Activated CD4-positive, alpha-beta T cell treated with anti-CD3 and anti-CD28 coated beads for 4 hours (primary cell): Measurements from ENCODE around the gene CHDH.

Experiments used
- DNase-seq, 2 donors: peaks; one replicate each; pipeline ENCODE4 v3.0.0-alpha.2; 2020

The CHDH gene, protein sequence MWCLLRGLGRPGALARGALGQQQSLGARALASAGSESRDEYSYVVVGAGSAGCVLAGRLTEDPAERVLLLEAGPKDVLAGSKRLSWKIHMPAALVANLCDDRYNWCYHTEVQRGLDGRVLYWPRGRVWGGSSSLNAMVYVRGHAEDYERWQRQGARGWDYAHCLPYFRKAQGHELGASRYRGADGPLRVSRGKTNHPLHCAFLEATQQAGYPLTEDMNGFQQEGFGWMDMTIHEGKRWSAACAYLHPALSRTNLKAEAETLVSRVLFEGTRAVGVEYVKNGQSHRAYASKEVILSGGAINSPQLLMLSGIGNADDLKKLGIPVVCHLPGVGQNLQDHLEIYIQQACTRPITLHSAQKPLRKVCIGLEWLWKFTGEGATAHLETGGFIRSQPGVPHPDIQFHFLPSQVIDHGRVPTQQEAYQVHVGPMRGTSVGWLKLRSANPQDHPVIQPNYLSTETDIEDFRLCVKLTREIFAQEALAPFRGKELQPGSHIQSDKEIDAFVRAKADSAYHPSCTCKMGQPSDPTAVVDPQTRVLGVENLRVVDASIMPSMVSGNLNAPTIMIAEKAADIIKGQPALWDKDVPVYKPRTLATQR

DNA sequence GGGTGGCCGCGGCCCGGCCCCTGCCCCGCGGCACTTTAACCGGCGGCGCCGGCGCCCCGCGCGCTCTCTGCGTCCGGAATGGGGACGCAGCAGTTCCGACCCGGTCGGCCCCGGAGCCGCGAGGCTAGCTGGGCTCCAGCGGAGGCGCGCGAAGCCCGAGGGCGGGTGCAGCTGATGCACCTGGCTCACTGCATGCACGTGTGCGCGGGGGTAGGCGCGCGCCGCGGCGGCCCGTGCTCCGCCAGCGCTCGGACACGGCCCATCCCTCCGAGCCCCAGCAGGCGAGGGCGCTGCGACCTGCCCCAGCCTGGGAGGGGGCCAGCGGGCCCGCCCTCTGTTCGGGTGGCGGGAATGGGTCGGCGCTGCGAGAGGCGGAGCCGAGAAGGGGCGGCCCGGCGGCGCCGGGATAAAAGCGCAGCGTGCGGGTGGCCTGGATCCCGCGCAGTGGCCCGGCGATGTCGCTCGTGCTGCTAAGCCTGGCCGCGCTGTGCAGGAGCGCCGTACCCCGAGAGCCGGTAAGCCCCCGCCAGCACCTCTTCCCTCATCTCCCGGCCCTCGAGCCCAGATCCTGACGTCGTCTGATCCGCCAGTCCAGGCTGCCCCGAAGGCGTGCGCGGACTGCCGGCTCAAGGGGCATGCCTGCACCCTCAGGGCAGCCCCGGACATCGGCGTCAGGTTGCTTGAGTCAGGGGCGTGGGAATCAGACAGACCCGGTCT, at the start of gene CHDH, which contains the start of gene IL17RB:
TSS of gene CHDH (minus strand) at position 286 of the 717 bp plus-strand sequence. CDS start 22,411 bp downstream, outside the sequence.
TSS of gene IL17RB (plus strand) at position 435 of the 717 bp plus-strand sequence. CDS start at position 456, 21 bp downstream.
- no peak for DNase-seq

DNA sequence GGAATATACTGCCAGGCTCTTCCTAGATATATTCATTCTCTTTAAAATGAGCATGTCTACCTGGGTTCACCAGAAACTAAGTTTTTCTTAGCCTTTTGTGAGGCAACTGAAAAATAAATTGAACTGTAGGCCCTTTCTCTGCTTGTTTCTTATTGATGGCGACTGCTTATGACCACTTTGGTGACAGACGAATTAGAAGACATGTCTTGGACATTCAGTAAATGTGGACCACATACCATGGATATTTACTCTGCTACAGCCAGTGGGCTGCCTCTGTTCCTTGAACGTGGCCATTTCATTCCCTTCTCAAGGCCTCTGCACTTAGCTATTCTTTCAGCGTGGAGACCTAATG, 46.0 kb upstream of the CHDH start:
- no peak for DNase-seq

DNA sequence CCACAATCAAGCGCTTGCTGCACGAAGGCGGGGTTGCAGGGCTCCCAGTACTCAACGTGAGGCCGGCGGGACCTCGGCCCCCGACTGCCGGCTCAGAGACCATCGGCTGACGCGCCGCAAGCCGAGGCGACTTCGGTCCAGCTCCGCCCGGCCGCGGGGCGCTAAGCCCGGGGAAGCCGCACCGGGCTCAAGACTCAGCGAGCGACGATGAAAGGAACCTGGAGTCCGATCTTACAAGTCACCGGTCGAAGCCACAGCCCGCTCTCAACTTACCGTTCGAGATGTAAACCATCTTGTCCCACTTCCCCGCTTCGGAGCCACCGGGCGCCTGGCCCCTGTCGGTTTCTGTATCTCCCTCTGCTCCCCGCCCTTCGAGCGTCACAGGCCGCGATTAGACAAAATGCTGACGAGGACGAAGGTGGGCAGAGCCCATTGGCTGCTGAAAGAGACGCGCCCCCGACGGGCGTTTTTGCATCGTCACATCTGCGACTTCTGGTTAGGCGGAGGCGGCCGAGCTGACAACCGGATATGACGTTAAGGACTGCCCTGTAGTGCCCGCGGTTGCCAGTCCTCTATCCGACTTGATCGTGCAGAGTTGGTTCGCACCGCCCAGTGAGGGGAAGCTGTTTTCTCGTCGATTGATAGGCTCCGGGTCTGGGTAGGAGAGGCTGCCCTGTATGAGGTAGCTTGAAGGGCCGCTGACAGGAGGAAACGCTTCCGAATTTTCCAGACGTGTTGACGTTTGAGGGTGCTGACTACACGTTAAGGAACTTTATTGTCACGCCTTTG, 45.5 kb upstream of the CHDH start, which contains the start of gene SELENOK:
TSS of gene SELENOK (minus strand) at position 363 of the 789 bp plus-strand sequence.
- DNase-seq, result peak; percentile 95

DNA sequence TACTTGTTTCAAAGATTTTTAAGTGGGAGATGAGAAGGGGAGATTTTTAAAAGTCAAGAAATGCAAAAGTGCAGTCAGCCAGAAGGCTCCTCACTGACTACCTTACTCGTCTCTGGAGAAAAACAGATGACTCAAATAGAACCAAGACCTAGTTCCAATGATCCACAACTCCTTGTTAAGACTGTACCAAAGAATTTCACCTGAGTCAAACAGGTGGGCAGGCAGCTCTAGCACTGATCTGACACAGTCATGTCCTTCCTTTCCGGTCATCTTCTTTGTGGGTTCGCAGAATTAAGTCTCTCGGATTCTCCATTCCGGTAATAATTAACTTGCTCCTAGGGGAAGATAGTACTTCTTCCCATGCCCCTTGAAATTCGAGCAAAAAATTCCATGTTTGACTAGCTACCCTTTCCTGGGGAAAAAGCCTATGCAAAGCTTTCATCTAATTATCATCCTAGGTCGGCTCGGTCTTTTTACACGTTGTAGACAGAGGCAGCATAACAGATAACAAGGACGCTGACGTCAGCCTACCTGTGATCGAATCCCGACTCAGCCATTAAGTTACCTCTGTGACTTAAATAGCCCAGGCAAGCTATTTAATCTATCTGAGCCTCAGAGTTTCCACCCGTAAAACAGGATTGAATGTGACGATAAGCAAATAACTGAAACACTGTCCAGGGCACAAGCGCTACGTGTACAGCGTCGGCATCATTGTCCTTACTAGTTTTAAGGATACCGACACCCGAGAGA, 44.7 kb upstream of the CHDH start:
- peak; percentile 52 to 64 for DNase-seq

DNA sequence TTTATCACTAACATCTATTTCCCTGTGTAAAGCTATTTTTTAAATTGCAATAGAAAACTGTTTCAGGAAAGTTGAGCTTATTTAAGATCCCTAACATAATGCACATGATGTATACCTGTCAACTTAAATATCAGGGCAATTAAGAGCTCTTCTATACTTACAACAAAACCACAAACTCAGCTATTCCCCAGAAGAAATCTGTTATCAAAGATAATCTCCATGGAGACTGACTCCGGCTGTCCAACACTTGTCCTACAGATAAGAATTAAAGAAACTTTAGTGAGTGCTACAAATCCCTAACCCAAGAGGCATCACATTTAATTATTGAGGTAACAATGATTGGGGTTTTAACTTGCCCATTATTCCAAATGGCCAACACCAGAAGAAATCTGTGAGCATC, 42.0 kb upstream of the CHDH start:
- DNase-seq, result no peak

DNA sequence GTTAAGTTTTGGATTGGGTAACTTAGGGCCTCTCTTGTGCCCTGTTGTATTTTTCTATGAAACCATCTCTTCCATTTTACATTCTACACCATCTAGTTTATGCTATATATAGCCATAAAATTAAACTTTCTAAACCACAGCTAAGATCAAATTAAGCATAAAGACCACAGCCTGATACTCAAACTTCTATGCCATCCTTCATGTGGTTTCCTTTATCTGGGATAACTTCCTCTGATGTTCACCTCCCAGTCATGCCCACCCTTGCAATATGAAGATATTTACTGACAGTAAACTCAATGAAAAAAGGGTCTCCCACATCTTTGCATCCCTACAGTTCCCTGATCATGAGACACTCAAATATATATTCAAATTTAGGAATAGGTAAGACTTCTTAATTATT, 41.2 kb upstream of the CHDH start:
- DNase-seq, result no peak

DNA sequence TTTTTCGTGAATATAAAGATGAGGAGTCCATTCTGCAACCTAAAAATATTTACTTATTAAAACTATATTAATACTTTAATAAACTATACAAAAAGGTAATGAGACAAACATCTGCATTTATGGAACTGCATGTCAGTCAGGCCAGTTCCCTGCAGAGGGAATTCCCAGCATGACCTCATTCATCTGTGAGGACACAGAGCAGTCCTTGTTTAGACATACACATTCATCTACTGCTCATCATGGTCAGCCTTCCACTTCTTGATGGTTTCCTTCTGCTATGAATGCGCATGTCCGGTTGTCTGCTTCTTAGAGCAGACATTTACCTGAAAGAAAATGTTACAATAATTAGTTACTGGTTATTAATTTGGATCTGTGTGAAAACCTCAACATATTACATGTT, 39.0 kb upstream of the CHDH start:
- DNase-seq, result no peak

DNA sequence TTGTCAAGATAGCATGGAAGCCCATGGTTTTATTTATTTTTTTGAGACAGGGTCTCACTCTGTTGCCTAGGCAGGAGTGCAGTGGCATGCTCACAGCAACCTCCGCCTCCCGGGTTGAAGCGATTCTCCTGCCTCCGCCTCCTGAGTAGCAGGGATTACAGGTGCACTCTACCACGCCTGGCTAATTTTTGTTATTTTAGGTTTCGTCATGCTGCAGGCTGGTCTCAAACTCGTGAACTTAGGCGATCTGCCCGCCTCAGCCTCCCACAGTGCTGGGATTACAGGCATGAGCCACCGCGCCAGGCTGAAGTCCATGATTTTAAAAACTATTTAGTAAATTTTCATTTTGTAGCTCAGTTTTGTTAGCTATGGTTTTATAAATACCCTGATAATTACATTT, 38.4 kb upstream of the CHDH start:
- DNase-seq, result no peak

DNA sequence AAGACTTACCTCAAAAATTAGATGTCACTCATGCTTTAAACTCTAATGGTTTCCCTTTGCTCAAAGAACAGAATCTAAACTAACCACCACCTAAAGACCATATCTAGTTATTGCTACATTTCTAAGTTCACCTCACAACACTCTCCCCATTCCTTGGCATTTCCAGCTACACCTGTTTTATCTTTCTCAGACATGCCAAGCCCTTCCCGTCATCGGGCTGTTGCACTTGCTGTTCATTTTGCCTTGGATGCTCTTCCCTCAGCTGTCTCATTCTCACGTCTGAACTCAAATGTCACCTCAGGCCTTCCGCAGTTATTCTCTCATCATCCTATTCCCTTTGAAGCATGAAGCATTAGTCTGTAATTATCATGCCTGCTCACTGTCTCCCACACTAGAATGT, 36.8 kb upstream of the CHDH start:
- no peak for DNase-seq

DNA sequence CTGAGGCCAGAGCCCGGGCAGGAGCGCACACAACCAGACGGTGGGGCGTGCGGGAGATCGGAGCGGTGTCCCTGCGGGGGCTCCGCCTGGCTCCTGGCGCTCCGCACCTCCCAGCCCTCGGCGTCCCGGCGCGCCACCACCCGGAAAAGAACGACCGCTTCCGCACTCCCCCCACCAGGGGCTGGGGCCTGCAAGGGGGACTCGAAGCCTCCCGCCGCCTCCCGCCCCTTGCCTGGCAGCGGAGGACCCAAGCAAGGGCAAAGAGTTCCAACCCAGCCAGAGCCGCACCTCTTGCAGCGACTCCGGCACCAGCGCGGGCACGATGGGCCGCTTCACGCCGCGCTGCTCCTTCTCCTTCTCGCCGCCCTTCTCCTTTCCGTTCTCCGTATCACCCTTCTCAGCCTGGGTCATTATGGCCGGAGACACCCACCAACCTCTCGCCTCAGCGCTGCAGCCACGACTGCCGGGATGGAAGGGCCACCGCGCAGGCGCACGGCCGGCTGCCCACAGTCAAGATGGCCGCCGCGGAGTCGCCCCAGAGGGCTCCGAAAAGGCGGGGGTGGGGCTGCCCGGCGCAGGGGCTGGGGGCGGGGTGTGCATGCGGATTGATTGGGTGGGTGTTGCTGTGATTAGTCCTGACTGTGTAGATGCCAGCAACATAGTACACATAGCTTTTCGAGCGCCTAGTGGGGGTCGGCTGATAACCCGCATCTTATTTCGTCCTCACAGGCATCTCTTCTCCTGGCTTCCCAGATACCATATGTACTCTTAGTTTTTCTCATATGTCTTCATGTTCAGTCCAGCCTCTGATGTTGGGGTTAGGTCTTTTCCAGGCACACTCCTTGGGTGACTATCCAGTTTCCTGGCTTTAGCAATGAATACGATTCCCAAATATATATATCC, 35.7 kb upstream of the CHDH start, which contains the start of gene ACTR8:
TSS of gene ACTR8 (minus strand) at position 462 of the 903 bp plus-strand sequence. CDS start at position 411, 51 bp downstream.
- DNase-seq, result peak; percentile 85 to 88

DNA sequence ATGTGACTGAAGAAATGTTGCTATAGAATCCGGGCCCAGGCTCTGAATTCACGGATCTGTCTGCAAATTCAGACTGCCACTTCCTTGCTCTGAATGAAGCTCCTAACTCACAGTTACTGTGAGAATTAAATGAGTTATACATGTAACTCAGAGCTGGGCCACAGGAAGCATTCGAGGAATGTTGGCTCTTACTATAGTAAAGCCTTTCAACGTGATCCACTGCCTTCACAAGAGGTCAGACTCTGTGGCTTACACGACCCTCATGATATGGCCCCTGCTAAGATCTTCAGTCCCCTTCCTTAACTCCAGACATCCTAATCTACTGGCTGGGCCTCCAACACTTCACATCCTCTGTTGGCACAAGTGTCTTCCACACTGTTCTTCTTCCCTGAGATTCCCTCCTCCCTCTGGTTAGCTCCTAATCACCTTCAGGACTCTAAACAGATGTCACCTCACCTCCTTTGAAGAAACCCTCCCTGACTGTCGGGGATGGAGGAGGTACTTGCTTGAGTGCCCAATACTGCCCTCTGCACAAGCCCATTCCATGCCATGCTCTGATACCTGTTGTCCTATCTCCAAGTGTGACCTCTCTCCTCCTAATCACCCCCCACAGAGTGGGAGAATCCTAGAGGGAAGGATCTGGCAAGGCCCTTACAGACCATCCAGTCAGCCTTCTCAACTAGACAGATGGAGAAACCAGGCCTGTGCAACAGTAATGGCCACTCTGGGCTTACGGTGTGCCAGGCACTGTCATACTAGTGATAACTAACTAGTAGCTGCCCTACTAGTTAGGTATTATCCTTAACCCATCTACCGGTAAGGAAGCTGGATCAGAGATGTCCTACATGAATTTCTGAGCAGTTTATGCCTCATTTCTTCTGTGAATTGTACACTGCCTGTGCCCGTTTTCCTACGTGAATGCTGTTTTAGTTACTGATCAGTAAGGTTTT, 34.5 kb upstream of the CHDH start:
- no peak for DNase-seq

DNA sequence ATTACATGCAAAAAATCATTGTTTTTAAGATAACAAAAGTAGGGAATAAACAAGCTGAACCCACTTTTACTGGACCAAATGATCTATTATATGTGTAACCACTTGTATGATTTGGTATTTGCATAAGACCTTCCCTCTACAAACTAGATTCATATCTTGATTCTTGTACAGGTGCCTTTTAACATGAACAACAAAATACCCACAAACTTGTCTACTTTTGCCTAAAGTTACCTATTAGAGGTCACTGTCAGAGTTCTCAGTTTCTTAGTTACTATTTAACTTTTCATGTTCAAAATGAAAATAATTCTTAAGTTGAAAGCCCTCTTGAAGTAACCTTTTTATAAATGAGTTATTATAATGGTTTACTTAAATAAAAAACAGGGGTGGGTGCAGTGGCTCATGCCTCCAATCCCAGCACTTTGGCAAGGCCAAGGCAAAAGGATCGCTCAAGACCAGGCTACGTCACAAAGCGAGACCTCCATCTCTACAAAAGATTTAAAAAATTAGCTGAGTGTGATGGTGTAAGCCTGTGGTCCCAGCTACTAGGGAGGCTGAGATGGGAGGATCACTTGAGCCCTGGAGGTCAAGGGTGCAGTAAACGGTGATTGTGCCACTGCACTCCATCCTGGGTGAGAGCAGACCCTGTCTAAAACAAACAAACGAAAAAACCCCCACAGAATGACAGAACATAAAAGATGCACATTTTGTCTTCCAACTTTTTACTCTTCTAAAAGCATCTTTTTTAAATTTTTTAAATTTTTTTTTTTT, 19.7 kb upstream of the CHDH start:
- DNase-seq, result no peak

DNA sequence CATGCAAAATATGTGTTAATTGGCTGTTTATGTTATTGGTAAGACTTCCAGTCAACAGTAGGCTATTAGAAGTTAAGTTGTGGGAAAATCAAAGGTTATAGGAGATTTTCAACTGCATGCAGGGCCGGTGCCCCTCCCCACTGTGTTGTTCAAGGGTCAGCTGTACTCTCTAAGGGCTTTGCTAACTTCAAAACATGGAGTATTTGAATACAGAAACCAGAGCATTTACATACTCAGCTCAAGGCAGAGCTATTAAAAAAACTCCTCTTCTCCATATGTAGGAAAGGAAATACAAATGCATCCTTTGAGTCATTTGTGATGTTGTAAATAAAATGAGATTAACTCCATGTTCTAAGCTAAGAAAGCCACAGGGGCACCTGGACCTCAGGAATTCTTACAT, 16.9 kb upstream of the CHDH start:
- no peak for DNase-seq

DNA sequence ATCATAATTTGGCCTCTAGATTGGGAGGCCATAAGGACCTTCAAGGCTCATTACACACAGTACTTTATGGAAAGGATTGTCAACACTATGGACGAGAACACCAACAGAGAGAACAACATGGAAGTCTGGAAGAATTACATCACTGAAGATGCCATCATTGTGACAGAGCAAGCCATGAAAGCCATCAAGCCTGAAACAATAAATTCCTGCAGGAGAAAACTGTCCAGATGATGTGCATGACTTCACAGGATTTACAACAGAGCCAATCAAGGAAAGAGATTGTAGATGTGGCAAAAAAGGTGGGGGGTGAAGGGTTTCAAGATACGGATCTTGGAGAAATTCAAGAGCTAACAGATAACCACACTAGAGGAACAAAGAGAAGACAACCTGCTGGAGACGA, 16.0 kb upstream of the CHDH start:
- no peak for DNase-seq

DNA sequence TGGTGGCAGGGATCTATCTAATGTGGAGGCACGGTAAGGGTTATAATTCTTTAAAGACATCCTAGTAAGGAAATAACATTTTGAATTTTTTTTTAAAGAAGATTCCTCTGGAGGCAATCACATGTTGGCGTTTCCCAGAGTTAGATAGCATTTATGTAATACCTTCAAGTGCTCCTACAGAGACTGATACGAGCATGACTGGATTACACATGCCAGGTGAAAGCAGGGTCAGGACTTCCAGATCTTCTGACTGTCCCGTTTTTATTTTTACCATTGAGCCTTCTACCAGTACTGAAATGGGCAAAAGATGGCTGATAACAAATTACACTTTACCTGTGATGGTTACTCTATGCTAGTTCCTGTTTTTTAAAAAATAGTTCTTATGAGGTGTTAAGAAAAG, 14.0 kb upstream of the CHDH start:
- DNase-seq, result no peak

DNA sequence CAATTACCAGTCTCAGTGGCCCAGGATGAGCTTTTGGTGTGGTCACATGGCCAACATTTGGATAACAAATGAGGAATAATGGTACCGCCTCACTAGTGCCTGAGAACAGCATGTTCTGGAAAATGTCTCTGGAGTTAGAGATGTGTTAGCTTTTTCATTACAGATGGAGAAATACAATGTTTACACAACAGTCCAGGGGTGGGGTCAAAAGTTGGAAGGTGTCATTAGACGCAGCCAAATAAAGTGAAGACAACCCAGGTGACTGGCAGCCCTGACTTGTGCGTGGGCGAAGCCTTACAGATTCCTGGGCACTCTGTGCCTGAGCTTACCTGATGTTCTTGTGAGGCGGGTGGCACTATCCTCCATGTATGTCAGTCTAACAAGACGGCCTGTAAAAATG, 13.0 kb upstream of the CHDH start:
- no peak for DNase-seq

DNA sequence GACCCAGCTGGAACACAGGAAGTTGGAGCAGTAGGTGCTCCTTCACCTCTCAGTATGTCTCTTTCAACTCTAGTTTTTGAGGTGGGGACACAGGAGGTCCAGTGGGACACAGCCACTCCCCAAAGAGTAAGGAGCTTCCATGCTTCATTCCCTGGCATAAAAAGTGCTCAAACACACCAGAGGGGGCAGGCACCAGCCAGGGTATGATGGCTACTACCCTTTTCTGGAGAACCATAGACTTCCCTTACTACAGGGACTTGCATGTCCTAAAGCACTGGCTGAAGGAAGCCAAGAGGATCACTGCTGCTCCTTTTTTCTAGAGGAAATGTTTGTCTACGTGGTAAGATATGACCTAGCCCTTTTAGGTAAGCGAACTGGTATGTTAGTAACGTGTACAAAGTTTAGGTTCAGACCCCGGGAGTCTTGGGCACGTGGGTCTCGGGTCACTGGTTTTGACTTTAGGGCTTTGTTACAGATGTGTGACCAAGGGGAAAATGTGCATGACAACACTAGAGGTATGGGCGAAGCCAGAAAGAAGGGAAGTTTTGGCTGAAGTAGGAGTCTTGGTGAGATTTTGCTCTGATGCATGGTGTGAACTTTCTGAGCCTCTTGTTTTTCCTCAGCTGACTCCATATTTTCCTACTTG, 12.0 kb upstream of the CHDH start:
- DNase-seq, result no peak

DNA sequence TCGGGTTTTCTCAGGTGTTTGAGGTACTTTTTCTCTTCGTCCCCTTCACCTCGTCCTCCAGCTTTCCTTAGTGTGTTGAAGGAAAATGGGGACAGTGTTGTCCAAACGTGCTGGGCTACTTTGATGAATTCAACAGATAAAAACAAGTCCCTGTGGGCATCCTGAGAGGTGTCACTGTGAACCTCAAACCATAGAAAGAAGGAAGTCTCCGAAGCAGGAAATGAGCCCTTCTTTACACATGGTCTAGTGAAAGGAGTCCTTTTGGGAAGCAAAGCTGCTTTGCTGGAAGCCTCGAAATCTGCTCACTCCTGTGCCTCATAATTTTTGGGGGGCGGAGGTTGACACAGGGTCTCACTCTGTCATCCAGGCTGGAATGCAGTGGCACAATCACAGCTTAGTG, 10.7 kb upstream of the CHDH start:
- DNase-seq, result no peak
